Mucosa of descending colon (tissue), 3 donors: Measurements from ENCODE around the gene SEC24B. TPM values are rescaled to one million over a fixed set of nuclear protein-coding genes. Genes with fewer than 3 reads are reported as not detected.
"Not testable (repeated sequence)": the region's sequence is repeated elsewhere in the genome, so short reads cannot be mapped to it uniquely, and the experiment has no call there.

Source experiments
- ATAC-seq: fragments of 200-7000 bp; cut with Tn5 transposase; one replicate; pipeline ENCODE4 v1.9.1; 2020; ENCODE audit warnings: mild to moderate bottlenecking, moderate library complexity
- DNase-seq, 3 donors: peaks; one replicate each; pipeline ENCODE4 v3.0.0-alpha.2; 2020
- H3K36me3 ChIP-seq: fragments of 200-600 bp; one replicate; pipeline ENCODE4 v1.8.0; 2021; ENCODE audit warnings: low read depth, mild to moderate bottlenecking
- H3K4me1 ChIP-seq: fragments of 200-600 bp; one replicate; pipeline ENCODE4 v1.8.0; 2021; ENCODE audit warnings: low read depth, mild to moderate bottlenecking
- H3K4me3 ChIP-seq: fragments of 200-600 bp; one replicate; pipeline ENCODE4 v1.8.0; 2021; ENCODE audit warnings: mild to moderate bottlenecking
- H3K9me3 ChIP-seq: fragments of 200-600 bp; one replicate; pipeline ENCODE4 v1.8.0; 2021; ENCODE audit warnings: mild to moderate bottlenecking
- CTCF ChIP-seq: fragments of 200-600 bp; IDR thresholded peaks from one replicate; pipeline ENCODE4 v1.8.0; 2022; ENCODE audit warnings: antibody characterized with exemption, mild to moderate bottlenecking
- intact Hi-C, 2 donors: fragments of 100-400 bp; cut with DNase I in 1 of 2; cut with micrococcal nuclease in 1 of 2; formaldehyde crosslinking; loops; one replicate each; pipeline versions ENCODE4 v1.11.0 to v1.11.1; 2022; cut with DNase I, micrococcal nuclease
- total RNA-seq, 3 donors: library from RNA; stranded (reverse); fragmentation: NEBNext Ultra II Directional in 2 of 3; extraction: Animal tissue kit (Norgen Biotek cat#: 25700) in 2 of 3; gene quantifications; one replicate each; pipeline versions ENCODE4 v1.2.1 to v1.2.4, GENCODE V29; 2021 to 2023
- donor health status: DM: no; HTN: no; CAD: no; lungs with moderate emphysema.
- donor health status: DM: no; HTN: no; CAD: no.
- donor health status: DM: no; HTN: yes; CAD: no.

SEC24B gene
- total RNA-seq, 3 donors from 2014 or later: 28.5 to 41.7 (median 35.0) TPM

DNA sequence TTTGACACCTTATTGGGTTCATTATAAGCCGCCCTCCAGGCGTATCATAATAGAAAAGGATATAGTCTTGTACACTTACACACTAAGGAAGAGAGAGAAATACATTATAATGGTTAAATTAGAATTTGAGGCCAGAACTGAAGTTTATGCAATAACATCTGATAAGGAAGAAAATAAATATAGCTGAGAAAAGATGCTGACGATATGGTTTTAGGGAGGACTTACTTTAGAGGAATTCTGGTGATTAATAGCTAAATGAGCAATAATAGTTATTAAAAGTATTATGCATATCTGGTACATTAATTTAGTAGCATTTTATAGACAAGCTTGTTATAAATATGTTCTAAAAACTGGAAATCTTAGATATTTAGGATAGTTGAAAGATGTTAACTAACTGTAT, 138.5 kb downstream of the SEC24B start:
- no peaks in the 10 kb centered on the region for H3K9me3 ChIP-seq
- DNase-seq: no peak
- TF ChIP-seq CTCF: no peak
- intact Hi-C loops: no loop called here
- H3K4me3 ChIP-seq: no peak overlapping the region
- H3K4me1 ChIP-seq: no peaks in the 10 kb centered on the region
- ATAC-seq: no peak
- H3K36me3 ChIP-seq: no peaks in the 10 kb centered on the region

- H3K4me1 ChIP-seq: no peaks in the 10 kb centered on the region
- no peak for TF ChIP-seq CTCF
- H3K9me3 ChIP-seq: no peaks in the 10 kb centered on the region
- ATAC-seq: peak; percentile 97
- H3K36me3 ChIP-seq: no peaks in the 10 kb centered on the region
- no peak overlapping the region for H3K4me3 ChIP-seq
- intact Hi-C loops: no loop called here
- peak in 1 of 3 donors; percentile 40 for DNase-seq
Observed at GRCh38 chr4:109574443-109574850, 140.8 kb downstream of the SEC24B start.

DNA sequence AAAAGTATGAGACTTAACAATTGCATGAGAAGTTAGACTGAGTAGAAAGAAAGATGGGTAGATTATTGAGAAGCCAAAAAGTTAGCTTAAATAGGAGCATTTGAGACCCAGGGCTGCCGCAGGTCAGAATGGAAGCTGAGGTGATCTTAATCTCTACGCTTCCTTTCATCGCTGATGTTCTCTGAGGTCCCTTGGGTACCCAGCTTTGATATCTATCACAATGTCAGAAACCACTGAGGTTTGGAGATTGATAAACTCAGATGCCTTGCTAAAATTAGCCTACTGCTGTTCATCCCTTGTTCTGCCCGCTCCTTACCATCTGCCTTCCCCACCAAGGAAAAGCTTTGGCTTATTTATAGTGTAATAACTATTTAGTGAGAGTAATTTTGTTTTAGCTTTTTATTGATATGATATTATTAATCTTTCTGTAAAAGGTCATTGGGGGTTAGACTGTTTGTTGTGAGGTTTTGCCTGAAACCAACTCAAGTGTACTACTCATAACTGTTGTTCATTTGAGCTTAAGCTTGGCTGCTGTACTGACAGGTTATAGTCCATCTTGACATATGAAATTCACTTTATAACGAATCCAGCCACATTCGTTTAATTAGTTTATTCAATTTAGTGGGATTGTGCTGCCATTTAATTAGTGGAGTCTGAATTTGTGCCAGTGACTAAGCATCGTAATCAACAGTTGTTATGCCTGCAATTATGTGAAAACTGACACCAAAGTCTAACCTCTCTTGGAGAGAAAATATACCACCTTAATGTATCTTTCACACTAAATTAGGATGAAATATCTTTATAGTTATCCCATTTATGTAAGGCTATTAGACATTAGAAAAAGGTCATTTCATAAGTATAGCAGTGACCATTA, 141.6 kb downstream of the SEC24B start:
- ATAC-seq (no peak), DNase-seq (no peak)
- no peak for TF ChIP-seq CTCF
- no peak overlapping the region for H3K4me3 ChIP-seq
- H3K9me3 ChIP-seq: no peaks in the 10 kb centered on the region
- no peaks in the 10 kb centered on the region for H3K4me1 ChIP-seq
- intact Hi-C loops: no loop called here
- H3K36me3 ChIP-seq: no peaks in the 10 kb centered on the region

GRCh38 chr4:109576462-109576861, 142.8 kb downstream of the SEC24B start:
- no peak for TF ChIP-seq CTCF
- H3K4me3 ChIP-seq: no peak overlapping the region
- ATAC-seq: no peak
- intact Hi-C loops: no loop called here
- no peaks in the 10 kb centered on the region for H3K4me1 ChIP-seq
- no peaks in the 10 kb centered on the region for H3K36me3 ChIP-seq
- no peaks in the 10 kb centered on the region for H3K9me3 ChIP-seq
- no peak for DNase-seq

GRCh38 chr4:109578846-109579245, 145.2 kb downstream of the SEC24B start:
- H3K9me3 ChIP-seq: peaks cover 3% of the 10 kb centered on the region
- H3K4me3 ChIP-seq: no peak overlapping the region
- intact Hi-C loops: no loop called here
- no peaks in the 10 kb centered on the region for H3K4me1 ChIP-seq
- no peak for TF ChIP-seq CTCF
- DNase-seq: no peak
- no peaks in the 10 kb centered on the region for H3K36me3 ChIP-seq
- no peak for ATAC-seq

GRCh38 chr4:109579997-109580396, 146.4 kb downstream of the SEC24B start:
- H3K4me3 ChIP-seq, DNase-seq, H3K36me3 ChIP-seq, ATAC-seq, H3K9me3 ChIP-seq, intact Hi-C loops, H3K4me1 ChIP-seq: not testable (repeated sequence)
